Measurements from ENCODE around the gene ALDH16A1. TPM values are rescaled to one million over a fixed set of nuclear protein-coding genes. Genes with fewer than 3 reads are reported as not detected.

ALDH16A1 gene
- polyA plus RNA-seq, 1 donor (not counting 4 experiments of a cell fraction or from before 2014, with no cell fraction given): 7.1 TPM

- Histone ChIP-seq H3K4me1 (ENCODE audit: control insufficient read depth, extremely low read depth, insufficient read depth, low read length) (peaks cover 5% of the 10 kb centered on the region), H3K9ac (ENCODE audit: control insufficient read depth, extremely low read depth, insufficient read depth, low read length) (no peak overlapping the region), H3K79me2 (ENCODE audit: control insufficient read depth, insufficient read depth, low read length) (no peaks in the 10 kb centered on the region), H3K9me3 (ENCODE audit: control insufficient read depth, low read depth, low read length) (no peaks in the 10 kb centered on the region), H3K27ac (ENCODE audit: control insufficient read depth, insufficient read depth, low read length) (no peak overlapping the region), H3K4me2 (ENCODE audit: control insufficient read depth, extremely low read depth, insufficient read depth, low read depth, low read length) (no peak overlapping the region), H3K9me1 (ENCODE audit: control insufficient read depth, extremely low read depth, insufficient read depth, low read length) (no peaks in the 10 kb centered on the region), H2AFZ (ENCODE audit: control insufficient read depth, low read length) (no peak overlapping the region), H3K36me3 (ENCODE audit: control insufficient read depth in 2 of 2, extremely low read depth in 1 of 2, insufficient read depth in 2 of 2, low read length in 2 of 2) (no peaks in the 10 kb centered on the region), H3K27me3 (ENCODE audit: control insufficient read depth, extremely low read depth, insufficient read depth, low read length) (peaks cover 90% of the 10 kb centered on the region), H4K20me1 (ENCODE audit: control insufficient read depth, extremely low read depth, insufficient read depth, low read length) (no peaks in the 10 kb centered on the region), H3K4me3 (ENCODE audit: control insufficient read depth in 2 of 3, extremely low read depth in 1 of 3, insufficient read depth in 2 of 3, low read depth in 1 of 3, low read length in 3 of 3) (no peak overlapping the region)
- dilution Hi-C loops (cut with MboI; ENCODE audit: extremely low pct_ligation_motif_present, low sequenced_read_pairs): no loop called here
- DNase-seq (ENCODE audit: low read depth, low spot score): no peak
- TF ChIP-seq EZH2 (IDR thresholded peaks at IDR 0.05; ENCODE audit: low read length) (no peak), CTCF (optimal IDR thresholded peaks at IDR 0.05 in 1 of 3, IDR thresholded peaks at IDR 0.05 in 1 of 3, conservative IDR thresholded peaks at IDR 0.05 in 1 of 3; ENCODE audit: extremely low read depth in 1 of 3, insufficient read depth in 2 of 3, low read length in 3 of 3) (no peak)
- no peak for FAIRE-seq
These were observed 14.8 kb upstream of the ALDH16A1 start for GRCh38 chr19:49438261-49438660.

GRCh38 chr19:49439836-49440235 is 13.2 kb upstream of the ALDH16A1 start:
- no peak overlapping the region for H2AFZ ChIP-seq (ENCODE audit: control insufficient read depth, low read length)
- H3K27me3 ChIP-seq (ENCODE audit: control insufficient read depth, extremely low read depth, insufficient read depth, low read length): peaks cover 76% of the 10 kb centered on the region
- dilution Hi-C loops (cut with MboI; ENCODE audit: extremely low pct_ligation_motif_present, low sequenced_read_pairs): no loop called here
- DNase-seq (ENCODE audit: low read depth, low spot score): no peak
- no peak overlapping the region for H3K27ac ChIP-seq (ENCODE audit: control insufficient read depth, insufficient read depth, low read length)
- H3K9me1 ChIP-seq (ENCODE audit: control insufficient read depth, extremely low read depth, insufficient read depth, low read length): no peaks in the 10 kb centered on the region
- H3K36me3 ChIP-seq (ENCODE audit: control insufficient read depth in 2 of 2, extremely low read depth in 1 of 2, insufficient read depth in 2 of 2, low read length in 2 of 2): no peaks in the 10 kb centered on the region
- no peaks in the 10 kb centered on the region for H4K20me1 ChIP-seq (ENCODE audit: control insufficient read depth, extremely low read depth, insufficient read depth, low read length)
- H3K9ac ChIP-seq (ENCODE audit: control insufficient read depth, extremely low read depth, insufficient read depth, low read length): no peak overlapping the region
- H3K9me3 ChIP-seq (ENCODE audit: control insufficient read depth, low read depth, low read length): no peaks in the 10 kb centered on the region
- no peak for FAIRE-seq
- no peak overlapping the region for H3K4me3 ChIP-seq (ENCODE audit: control insufficient read depth in 2 of 3, extremely low read depth in 1 of 3, insufficient read depth in 2 of 3, low read depth in 1 of 3, low read length in 3 of 3)
- peaks cover 7% of the 10 kb centered on the region for H3K4me1 ChIP-seq (ENCODE audit: control insufficient read depth, extremely low read depth, insufficient read depth, low read length)
- TF ChIP-seq EZH2 (IDR thresholded peaks at IDR 0.05; ENCODE audit: low read length): no peak
- no peak for TF ChIP-seq CTCF (optimal IDR thresholded peaks at IDR 0.05 in 1 of 3, IDR thresholded peaks at IDR 0.05 in 1 of 3, conservative IDR thresholded peaks at IDR 0.05 in 1 of 3; ENCODE audit: extremely low read depth in 1 of 3, insufficient read depth in 2 of 3, low read length in 3 of 3)
- H3K79me2 ChIP-seq (ENCODE audit: control insufficient read depth, insufficient read depth, low read length): no peaks in the 10 kb centered on the region
- H3K4me2 ChIP-seq (ENCODE audit: control insufficient read depth, extremely low read depth, insufficient read depth, low read depth, low read length): no peak overlapping the region
